Thyroid gland (tissue), 4 donors: ENCODE measurements around the gene ODC1.

Experiments used
- CTCF ChIP-seq, 6 experiments: fragments of 200-600 bp in 3 of 6; fragments of 450-650 bp in 3 of 6; sonication (generic) in 3 of 6; IDR thresholded peaks; one replicate each; pipeline ENCODE4 v1.5.1; 2016 to 2019; ENCODE audit warnings: antibody characterized with exemption in 6 of 6, mild to moderate bottlenecking in 2 of 6, inconsistent platforms in 1 of 6, moderate library complexity in 1 of 6
- POLR2A ChIP-seq, 2 donors: fragments of 450-650 bp; IDR thresholded peaks; one replicate each; pipeline ENCODE4 v1.6.1; 2017; ENCODE audit warnings: antibody characterized with exemption in 2 of 2, mild to moderate bottlenecking in 2 of 2, moderate library complexity in 1 of 2

DNA sequence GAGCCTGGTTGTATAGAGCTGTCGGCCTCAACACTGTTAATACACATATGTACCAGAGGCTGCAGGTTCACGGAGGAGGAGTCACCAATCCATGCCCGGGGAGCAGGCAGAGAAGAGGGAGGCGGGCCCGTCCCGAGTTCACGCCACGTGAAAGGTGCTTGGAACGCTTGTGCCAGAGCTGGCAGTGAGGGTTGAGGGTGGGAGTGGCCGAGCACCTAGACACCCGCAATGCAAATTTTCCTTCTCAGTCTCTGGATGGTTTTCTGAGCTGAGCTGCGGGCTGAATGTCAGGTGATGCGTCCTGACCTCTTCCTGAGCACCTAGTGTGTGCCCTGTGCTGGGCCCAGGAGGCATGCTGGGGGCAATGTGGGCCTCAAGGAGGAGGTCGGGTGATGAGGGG is 52.2 kb downstream of the ODC1 start:
- no peak for TF ChIP-seq CTCF (IDR thresholded peaks at IDR 0.05)
- no peak for TF ChIP-seq POLR2A (IDR thresholded peaks at IDR 0.05)
